ENCODE measurements around the gene PPM1H.
A peak's percentile ranks its signal among the peaks of the same experiment; 100 is the strongest.

The PPM1H gene

DNA sequence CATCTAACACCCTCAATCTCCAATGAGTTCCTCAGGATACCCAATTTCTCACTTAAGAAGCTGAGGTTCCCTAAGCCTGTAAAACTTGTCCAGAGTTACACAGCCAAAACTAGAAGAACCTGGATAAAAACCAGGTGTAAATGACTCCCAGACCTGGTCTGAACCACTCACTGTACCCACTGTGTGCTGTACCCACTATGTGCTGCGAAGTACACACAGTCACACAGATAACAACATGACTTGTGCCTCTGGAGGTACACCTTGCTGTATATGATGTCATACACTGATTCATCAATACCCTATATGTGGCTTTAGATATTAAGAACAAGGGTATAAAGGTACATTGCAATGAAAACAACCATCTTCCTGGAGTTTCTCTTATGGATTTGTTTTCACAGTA lies 66.1 kb downstream of the PPM1H start:
- DNase-seq: no peak

DNA sequence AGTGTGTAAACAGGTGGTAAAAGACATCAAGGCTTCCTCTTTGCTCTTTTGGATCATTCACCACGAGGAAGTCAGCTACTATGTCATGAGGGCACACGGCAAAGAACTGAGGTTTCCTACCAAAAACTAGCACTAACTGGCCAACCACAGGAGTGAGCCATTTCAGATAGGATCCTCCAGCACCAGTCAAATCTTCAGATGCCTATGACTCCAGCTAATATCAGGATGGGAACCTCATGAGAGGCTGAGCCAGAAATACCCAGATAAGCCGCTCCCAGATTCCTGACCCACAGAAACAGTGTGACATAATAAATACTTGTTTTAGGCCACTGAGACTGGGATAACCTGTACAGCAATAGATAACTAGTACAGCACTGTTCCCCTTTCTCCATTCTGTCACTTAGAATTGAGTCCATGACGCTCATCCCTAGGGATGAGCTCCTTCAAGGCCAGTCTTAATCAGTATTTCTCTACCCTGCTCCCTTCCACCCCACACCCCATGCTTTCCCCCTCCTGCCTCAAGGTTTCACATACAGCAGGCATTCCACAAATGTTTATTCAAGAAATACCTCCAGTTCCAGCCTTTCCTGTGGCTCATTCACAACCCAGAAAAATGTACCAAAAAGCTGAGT lies 68.4 kb downstream of the PPM1H start:
- no peak for DNase-seq

DNA sequence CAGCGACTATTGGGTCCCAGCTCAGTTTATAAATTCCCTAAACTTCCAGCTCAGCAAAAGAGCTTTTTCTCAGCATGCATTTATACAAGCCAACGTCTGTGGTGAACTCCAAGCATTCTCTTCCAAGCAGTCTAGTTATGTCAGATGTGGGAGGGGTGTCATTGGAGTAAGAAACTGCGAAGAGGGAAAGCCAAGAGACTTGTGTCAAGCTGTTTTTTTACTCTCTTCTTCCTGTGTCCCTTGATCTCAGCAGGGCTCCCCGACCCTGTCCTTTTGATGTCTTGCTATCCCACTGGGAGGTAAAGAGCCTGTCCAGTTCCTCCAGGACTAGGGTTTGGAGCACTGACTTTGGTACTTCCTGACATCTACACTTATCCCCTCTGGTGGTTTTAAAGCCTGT lies 69.0 kb downstream of the PPM1H start:
- DNase-seq: no peak

DNA sequence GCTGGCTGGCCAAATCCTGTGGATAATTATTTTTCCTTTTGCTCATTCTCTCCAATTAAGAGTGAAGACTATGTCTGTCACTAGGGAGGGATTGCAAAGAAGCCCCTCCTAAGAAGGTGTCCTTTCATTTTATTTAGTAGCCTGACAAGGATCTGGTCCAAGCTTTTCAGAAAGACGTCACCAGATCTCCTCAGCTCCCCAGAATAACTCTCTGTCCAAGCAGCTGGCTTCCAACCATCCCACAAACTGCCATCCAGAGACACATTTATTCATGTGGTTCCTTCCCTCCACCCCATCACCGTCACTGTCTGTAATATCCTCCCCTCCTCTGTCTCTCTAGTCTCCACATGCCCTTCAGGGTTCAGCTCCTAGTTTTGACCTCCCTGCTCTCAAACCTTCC lies 69.9 kb downstream of the PPM1H start:
- no peak for DNase-seq

DNA sequence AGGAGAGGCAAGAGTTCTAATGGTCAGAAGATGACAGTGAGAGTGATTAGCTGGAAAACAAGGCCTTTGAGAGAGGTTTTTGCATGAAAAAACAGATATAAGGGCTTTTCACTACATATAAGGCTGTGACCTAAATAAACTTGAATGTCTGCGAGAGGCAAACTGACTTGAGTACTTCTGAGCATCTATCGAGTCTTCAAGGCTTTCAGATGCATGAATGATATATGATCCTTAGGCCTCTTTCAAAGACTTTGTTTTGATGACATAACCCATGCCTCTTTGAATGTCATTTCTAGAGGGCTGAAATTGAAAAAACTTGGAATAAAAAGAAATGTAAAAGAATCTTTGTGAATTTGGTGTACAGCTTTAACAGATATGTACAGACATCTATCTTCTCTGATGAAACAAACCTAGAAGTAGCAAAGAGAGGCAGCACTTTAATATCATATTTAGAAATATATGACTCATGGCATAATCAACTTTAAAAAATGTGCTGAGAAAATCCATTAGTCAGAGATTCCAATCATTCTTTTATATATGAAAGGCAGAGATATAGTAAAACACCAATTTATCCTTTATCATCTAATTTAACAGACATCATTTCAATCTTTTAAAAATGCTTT lies 72.6 kb downstream of the PPM1H start:
- no peak for DNase-seq

DNA sequence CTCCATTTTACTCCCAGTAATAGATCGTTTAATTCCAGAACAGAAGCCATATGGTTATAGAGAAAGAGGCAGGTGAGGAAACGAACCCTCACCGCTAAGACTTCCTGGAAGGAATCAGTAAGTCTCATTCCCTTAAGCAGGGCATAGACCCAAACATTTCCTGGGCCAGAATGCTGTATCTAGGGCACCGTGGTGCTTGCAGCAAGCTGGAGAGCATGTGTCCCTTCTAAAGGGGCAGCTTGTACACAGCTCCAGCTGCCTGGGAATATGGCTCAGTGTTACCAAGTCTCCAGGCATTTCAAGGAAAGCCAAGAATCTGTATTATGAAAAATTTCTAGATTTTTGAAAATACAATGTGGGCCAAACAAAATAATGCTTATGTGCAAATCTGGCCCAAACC lies 73.4 kb downstream of the PPM1H start:
- no peak for DNase-seq

DNA sequence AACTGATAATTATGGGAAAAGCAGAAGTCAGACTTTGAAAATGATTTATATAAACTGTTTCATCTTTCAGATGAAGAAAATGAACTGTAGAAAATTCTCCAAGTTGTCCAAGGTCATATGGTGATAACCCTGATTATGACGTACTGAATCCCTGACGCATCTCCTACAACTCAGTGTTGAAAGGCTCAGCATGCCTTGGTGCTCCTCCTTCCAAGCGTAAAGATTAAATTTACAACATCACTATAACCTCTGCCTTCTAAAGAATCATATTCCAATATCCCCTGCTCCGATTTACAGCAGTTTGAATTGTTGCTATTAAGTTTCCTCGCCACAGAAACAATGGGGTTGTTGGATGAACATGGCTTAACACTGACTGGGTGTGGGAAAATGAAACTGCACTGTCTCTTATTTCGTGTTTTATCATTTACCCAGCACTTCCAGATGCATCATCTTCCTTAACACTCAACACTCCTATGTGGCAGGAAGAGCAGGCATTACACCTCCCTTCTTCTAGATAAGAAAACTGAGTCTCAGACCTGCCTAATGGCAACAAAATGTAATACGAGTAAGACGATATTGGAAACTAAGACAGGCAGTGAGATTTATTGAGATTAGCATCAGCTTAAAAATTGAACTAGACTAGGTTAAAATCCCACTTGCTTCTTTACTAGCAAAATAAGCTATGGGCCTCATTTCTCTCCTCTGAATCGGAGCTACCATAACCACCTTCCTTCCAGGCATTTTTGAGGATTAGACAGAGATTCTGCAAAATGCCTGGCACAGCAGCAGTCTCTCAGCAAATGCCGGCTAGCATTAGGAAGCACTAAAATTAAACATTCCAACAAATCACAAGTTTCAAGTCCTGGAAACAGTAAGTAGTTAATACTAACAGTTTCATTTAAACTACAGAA lies 74.2 kb downstream of the PPM1H start:
- no peak for DNase-seq

DNA sequence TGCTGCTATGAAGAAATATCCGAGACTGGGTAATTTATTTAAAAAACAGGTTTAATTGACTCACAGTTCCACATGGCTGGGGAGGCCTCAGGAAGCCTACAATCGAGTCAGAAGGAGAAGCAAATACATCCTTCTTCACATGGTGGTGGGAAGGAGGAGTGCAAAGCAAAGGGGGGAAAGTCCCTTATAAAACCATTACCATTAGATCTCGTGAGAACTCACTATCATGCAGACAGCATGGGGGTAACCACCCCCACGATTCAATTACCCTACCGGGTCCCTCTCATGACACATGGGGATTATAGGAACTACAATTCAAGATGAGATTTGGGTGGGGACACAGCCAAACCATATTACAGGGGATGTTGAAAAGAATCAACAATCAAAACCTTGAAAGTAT lies 74.9 kb downstream of the PPM1H start:
- no peak for DNase-seq

DNA sequence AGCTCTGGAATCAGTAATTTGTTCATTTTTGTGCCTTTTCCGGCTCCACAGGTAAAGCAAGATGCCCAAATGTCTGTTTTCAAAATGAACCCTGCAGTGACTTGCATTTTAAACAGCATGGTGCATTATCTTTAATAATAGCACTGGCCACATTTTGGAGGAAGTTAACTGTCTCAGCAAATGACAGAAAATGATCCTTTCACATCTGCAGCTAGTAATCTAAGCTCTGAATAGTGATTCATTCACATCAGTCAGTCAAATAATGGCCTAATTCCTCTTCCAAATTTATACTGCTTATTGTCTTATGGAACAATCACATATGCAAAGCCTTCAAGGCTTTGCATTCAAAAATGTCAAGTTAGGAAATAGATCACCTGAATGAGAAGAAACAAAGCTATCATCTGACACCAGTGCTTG lies 75.6 kb downstream of the PPM1H start:
- DNase-seq: peak; percentile 28

DNA sequence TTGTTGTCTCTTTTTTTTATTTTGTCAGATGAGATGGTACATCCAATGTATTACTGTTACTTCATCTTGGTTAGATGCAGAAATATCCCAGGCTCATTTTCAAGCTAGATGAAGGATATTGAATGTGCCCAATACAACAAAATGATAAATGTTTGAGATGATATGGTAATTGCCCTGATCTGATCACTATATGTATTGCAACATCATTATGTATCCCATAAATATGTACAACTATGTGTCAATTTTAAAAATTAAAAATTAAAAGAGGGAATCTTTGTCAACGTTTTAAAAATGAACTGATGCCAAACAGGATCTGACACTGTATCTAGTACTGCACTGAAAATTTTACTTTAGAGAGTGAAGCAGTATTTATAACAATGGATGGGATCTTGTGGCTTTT lies 78.5 kb downstream of the PPM1H start:
- no peak for DNase-seq

DNA sequence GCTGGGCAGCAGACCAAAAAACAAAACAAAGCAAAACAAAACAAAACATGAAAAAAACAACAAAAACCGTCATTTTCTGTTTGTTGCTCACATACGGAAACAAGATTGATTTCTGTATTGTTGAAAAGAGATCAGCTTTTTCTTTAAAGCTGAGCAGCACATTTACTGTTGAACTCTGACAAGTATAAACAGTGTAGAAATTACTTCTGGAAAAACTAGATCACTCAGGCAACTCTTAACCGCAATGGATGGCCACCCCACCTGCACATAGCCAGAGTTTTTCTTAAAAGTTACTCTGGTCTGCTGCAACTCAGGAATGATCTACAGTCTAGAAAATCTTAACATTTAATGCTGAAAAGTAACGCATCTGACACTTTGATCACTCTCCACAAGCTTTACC lies 80.9 kb downstream of the PPM1H start:
- DNase-seq: no peak

DNA sequence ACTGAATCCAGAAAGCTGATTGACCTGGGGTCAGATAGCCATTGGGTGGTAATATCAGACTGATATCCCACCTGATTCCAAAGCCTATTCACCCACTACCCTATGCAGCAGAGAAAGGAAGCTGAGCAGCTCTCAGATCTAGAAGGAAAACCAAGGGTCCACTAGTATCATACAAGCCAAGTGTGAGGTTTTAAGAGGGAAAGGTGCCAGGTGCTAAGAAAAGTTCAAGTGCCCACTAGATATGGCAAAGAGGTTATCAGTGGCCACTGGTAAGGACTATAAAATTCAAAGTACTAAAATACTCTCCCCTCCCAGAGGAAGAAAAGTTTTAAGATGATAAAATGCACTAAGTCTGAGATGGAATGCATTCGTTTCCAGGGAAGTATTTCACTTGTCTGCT lies 85.6 kb downstream of the PPM1H start:
- no peak for DNase-seq

DNA sequence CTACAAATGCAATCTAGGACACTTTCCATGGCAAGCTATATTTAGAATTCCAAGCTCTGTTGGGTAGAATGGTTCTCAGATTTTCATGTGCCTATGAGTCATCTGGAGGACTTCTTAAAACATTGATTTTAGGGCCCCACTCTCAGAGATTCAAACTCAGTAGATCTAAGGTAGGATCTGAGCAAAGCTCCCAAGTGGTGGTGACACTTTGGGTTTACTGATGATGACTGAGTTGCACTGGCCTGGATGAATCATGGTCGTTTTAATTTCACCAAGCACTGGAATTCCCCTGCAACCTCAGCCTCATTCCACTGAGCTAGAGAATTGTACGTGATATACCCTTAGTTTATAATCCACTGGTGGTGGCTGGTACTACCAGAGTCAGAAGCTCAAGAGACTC lies 86.5 kb downstream of the PPM1H start:
- no peak for DNase-seq

DNA sequence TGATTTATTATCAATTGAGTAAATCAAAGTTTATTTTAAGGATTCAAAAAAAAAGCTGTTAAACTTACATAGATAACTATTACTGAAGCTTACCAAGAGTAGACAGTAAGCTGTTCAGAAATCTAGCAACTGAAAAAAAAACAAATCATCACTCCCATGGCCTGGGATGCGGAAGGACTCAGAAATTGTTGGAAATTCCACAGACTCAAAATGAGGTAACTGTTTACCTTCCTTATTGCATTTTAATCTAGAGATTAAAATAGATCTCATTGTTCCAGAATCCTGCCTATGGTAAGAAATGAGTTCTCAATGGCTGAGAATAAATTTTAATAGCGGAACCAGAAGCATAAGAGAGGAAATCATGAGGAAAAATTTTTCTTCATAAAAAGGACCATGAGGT lies 87.2 kb downstream of the PPM1H start:
- no peak for DNase-seq

DNA sequence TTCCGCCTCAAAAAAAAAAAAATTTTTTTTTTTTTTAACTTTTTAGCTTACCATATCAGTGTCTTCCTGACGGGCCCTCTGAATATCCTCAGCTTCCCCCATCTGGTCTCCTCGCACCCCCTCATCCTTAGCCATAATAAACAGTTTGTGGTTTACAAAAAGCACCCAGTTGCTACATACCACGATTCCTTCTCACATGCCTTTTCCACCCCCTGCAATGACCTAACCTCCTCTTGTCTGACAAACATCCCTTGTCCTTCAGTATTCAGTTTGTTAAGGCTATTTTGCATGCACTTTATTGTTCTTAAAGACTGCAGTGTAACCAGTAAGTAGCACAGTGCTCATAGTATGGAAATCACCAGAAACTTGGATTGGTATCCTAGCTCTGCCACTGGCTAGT lies 88.5 kb downstream of the PPM1H start:
- DNase-seq: peak; percentile 37

DNA sequence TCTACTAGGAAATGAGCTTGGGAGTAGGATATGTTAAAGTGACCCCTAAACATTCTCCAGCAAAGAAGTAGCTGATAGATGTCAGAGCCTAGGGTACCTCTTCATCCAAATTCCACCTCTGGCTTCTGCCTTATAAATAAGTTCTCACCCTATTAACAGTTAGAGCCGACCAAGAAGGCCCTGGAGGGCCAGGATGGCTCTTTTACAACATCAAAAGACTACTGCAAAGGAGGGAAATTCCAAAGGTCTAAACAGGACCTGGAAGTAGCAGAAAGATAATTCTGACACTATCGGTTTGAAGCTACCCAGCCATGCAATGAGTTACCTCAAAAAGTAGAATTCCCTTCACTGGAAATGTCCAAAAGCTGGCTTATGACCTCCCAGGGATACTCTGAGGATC lies 90.0 kb downstream of the PPM1H start:
- DNase-seq: no peak

DNA sequence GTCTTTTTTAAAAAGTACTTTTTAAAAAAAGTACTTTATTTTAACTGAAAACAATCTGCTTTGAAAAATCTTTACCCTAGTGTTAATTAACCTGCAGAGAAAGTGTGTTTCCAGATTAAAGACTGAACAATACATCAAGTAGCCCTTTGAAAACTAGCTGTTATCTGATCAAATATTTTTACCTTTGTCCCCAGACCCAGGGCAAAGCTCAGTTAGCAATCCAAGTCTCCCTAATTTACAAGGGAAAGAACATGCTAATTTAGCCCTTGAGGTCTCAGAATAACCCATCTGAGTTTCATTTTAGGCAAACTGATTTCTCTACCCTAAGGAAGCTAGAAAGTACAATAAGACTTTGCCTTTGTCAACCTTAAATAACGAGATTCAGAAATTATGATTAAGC lies 91.2 kb downstream of the PPM1H start:
- no peak for DNase-seq

DNA sequence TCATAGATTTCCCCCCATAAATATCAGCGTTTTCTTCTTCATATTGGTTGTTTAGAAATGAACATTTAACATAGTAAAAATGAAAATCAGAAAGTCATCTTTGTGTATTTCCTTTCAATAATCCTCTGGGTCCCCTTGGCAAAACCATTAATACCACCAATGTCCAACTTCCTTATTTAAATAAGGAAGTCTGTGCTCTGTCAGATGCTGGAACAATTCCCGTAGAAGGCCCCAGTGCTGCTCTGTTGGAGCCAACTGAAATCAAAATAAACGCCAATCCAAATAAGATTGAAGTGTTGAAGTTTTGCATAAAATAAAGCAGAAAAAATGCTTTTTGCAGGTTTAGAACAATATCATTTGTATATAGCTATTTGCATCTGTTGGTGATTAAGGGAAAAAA lies 93.1 kb downstream of the PPM1H start:
- DNase-seq: peak; percentile 91

DNA sequence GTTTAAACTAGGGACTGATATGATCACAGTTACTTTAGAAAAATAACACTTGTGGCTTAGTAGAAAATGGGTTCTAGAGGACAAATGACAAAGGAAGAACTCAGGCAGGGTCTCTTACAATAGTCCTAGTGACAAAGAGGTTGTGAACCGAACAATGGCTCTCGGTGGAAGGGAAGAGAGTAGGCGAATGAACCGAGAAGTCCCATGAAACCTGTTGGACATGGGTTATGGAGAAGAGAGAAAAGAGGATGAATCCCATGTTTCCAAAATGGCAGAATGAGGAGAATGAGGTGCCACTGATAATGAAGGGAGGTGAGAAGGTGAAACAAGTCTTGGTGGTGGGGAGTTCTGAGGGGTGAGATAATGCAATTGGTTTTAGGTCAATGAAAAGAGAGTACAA lies 94.1 kb downstream of the PPM1H start:
- DNase-seq: no peak

DNA sequence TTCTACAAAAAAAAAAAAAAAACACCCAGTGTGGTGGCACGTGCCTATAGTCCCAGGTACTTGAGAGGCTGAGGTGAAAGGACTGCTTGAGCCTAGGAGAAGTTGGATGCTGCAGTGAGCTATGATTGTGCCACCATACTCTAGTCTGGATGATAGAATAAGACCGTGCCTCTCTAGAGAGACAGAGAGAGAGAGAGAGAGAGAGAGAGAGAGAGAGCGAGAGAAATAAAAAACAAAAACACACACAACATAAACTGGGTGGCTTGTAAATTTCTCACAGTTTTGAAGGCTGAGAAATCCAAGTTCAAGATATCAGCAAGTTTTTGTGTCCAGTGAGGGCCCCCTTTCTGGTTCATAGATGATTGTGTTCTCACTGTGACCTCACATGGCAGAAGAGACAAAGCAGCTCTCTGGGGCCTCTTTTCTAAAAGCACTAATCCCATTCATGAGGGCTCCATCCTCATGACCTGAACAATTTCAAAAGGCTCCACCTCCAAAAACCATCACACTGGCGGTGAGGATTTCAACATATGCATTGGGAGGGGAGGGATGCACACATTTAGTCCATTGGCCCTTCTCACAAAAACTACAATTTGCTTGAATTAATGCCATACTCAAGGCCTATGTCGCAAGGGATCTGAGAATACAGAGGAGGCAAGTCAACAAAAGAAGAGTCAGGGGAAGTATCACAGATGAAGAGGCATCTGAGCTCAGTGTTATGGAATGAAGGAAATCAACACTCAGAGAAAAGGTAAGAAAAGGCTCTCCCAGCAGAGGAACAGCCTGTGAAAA lies 94.9 kb downstream of the PPM1H start:
- DNase-seq: peak; percentile 88

DNA sequence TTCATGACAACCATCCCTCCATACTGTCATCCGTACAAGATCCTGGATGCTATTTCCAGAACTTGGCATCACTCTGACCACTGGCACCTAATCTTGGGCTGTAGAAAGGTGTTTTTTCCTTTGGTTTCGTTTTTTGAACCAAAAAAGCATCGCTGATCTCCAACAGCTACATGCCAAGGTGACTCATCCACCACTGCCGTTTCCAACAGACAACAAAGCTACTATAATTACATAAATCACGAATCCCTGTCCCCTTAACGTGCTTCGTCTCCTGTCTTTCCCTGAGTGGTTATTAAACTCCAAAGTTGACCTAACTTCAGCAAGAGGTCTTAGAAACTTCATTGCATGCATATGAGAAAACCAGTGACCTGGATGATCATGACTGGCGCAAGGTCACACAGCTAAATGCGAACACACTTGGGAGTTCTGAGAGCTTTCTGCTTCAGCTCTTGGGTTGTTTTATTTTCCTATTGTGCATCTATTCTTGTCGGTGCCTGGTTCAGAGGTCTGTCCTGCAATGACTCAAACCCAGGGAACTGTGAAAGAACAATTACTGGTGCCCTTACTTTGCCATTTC lies 99.9 kb downstream of the PPM1H start:
- peak; percentile 19 for DNase-seq

DNA sequence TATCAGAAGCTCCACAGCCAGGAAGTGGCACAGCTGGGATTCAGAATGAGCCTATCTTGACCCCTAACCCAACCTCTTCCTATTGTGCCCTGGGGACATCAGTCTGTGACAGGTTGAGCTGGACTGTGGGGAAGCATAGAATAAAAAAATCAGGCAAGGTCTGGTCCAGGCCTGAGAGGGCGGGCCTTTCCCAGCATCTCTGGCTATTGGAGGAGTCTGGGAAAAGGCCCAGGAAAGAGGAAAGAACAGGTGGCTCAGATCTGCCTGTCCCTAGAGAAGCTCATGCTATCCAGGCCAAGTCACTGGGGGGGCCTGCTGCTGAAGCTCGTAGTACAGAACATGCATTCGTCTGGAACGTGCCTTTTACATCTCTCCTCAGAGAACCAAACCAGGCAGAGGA lies 100.5 kb downstream of the PPM1H start:
- DNase-seq: no peak

DNA sequence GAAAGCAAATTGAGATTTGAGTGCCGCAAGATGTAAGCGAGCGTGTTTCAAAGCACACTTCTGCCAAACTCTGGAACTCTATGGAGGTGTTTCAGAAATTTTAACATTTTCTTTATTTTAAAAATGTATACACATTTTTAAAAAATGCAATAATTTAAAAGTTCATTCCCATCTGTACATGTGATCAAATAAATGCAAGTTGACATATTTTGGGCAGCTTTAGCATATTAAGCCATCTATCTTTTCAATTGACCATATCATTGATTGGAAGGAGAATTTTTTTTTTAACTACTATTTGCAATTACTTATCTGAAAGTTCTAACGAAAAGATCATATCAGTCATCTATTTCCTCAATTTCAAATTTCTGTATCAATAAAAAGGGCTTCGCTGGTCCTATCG lies 101.3 kb downstream of the PPM1H start:
- DNase-seq: no peak
